ENCODE measurements around the gene NGEF.
"Not testable (repeated sequence)": the region's sequence is repeated elsewhere in the genome, so short reads cannot be mapped to it uniquely, and the experiment has no call there.

Gene NGEF

GRCh38 chr2:232925153-232925820, 87.8 kb downstream of the NGEF start:
- no peak for DNase-seq

- no peak for DNase-seq
Measured at GRCh38 chr2:232924433-232924832, 88.6 kb downstream of the NGEF start.

DNA sequence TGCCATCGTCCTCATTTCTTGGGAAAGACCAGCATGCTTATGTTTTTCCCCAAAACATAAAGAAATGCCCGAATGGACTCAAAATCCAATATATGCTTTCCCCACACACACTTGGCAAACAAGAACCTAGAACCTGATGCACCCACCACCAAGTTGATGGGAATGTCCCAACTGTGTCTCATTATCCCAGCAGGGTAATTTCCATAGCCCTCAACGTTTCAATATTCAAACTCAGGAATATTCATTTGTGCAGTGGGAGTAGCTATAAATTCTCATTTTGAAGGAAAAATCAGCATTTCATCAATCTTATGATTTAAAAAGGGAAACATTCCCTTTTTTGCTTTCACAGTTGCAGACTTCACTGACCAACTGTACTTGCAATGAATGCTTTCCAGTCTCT, 92.3 kb downstream of the NGEF start:
- no peak for DNase-seq

GRCh38 chr2:232920055-232920454, 93.0 kb downstream of the NGEF start:
- DNase-seq, result no peak

GRCh38 chr2:232919141-232919540, 93.9 kb downstream of the NGEF start:
- DNase-seq, result no peak

- no peak for DNase-seq
Measured at GRCh38 chr2:232913903-232914302, 99.2 kb downstream of the NGEF start.

- DNase-seq, result no peak
Measured at GRCh38 chr2:232911712-232912277, 101.3 kb downstream of the NGEF start.

DNA sequence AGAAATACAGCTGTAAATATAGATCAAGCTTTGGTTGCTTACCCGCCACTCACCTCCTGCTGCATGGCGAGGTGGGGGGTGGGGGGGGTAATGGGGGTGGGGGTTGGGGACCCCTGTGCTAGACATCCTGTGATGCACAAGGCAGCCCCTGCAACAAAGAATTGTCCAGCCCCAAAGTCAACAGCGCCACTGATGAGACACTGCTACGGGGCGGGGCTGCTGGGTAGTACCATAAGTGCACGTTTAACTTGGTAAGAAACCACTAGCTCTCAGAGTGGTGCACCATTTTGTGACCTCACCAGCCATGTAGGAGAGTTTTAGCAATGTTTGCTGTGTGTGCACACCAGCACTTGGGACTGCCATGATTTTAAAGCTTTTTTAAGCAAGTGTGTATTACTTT, 102.7 kb downstream of the NGEF start:
- no peak for DNase-seq

GRCh38 chr2:232908695-232909094, 104.4 kb downstream of the NGEF start:
- DNase-seq, result no peak

GRCh38 chr2:232907718-232908085, 105.4 kb downstream of the NGEF start:
- DNase-seq, result not testable (repeated sequence)

GRCh38 chr2:232906867-232907717, 106.0 kb downstream of the NGEF start:
- DNase-seq, result not testable (repeated sequence)

GRCh38 chr2:232903989-232904388, 109.1 kb downstream of the NGEF start:
- no peak for DNase-seq

- DNase-seq, result no peak
Measured at GRCh38 chr2:232901736-232902578, 111.1 kb downstream of the NGEF start.

GRCh38 chr2:232900811-232901735, 112.0 kb downstream of the NGEF start:
- DNase-seq, result no peak

- no peak for DNase-seq
Measured at GRCh38 chr2:232898592-232899543, 114.2 kb downstream of the NGEF start.

- no peak for DNase-seq
Measured at GRCh38 chr2:232897598-232898408, 115.3 kb downstream of the NGEF start.

DNA sequence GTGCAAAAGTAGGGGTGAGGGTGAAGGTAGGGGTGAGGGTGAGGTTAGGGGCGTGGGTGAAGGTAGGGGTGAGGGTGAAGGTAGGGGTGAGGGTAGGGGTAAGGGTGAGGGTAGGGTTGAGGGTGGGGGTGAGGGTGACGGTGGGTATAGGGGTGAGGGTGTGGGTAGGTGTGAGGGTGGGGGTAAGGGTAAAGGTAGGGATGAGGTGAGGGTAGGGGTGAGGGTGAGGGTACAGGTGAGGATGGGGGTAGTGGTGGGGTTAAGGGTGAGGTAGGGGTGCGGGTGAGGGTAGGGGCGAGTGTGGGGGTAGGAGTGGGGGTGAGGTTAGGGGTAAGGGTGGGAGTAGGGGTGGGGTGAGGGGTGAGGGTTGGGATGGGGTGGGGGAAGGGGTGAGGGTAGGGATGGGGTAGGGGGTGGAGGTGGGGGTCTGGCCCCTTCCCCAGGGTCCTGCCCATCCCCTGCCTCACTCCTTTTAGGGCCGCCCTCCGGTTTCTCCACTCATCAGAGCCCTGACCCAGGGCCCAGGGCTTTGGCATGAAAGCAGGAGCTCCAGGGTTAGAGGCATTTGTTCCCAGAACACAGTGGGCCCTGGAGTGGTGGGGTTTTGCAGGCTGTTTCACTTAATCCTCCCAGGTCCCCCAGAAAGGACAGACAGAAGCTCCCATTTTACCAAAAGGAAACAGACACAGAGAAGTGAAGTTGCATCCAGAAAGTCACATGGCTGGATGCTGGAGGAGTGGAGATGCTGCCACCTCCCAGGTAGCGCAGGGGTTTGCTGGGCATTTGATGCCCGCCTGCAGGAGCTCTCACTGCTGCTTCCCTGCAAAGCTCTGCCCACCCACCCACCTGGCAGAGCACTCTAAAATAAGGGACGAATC, 116.1 kb downstream of the NGEF start:
- DNase-seq, result no peak

DNA sequence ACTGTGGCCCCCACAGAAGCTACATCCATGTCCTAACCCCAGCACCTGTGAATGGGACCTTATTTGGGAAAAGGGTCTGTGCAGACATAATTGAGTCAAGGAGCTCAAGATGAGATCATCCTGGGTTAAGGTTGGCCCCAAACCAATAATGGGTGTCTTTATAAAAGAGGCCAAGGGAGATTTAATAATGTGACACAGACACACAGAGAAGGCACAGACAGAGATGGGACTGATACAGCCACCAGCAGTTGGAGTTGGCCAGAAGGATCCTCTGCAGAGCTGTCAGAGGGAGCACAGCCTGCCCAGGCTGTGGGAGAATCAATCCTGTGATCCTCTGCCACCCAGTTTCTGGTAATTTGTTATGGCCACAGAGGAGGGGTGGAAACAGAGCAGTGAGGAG, 116.9 kb downstream of the NGEF start:
- no peak for DNase-seq

GRCh38 chr2:232894746-232895145, 118.3 kb downstream of the NGEF start:
- DNase-seq, result no peak

Measured in left hindlimb (tissue), 1 donor.